GM06990 (cell line): Measurements from ENCODE around the gene JMY.

Experiments
- DNase-seq: peaks from one replicate; pipeline ENCODE4 v3.0.0-alpha.2; 2011; ENCODE audit not compliant: insufficient read length; ENCODE audit errors: extremely low read depth
- H3K27me3 ChIP-seq: replicated peaks from 2 replicates; pipeline ENCODE4 v1.6.0; 2011; ENCODE audit warnings: low read length; ENCODE audit not compliant: control insufficient read depth, insufficient read depth
- H3K36me3 ChIP-seq: 2 replicates; pipeline ENCODE4 v1.5.1; 2011; ENCODE audit warnings: low read length; ENCODE audit not compliant: control insufficient read depth, insufficient read depth
- H3K4me3 ChIP-seq: replicated peaks from 2 replicates; pipeline ENCODE4 v1.5.1; 2011; ENCODE audit warnings: low read depth, mild to moderate bottlenecking, control low read depth, low read length
- CTCF ChIP-seq: IDR thresholded peaks from 2 replicates; pipeline ENCODE4 v1.5.1; 2011; ENCODE audit warnings: low read length, control low read depth, mild to moderate bottlenecking, inconsistent platforms; ENCODE audit not compliant: insufficient read depth, poor library complexity, severe bottlenecking

Gene JMY

GRCh38 chr5:79263290-79263689 lies 27.4 kb downstream of the JMY start:
- no peak for TF ChIP-seq CTCF
- Histone ChIP-seq H3K27me3 (no peaks in the 10 kb centered on the region), H3K36me3 (no peaks in the 10 kb centered on the region; the same call in 1 of the 2 replicates), H3K4me3 (no peak overlapping the region)
- DNase-seq = no peak

- TF ChIP-seq CTCF = no peak
- DNase-seq = no peak
- Histone ChIP-seq H3K36me3 (no peaks in the 10 kb centered on the region; the same call in 1 of the 2 replicates), H3K27me3 (no peaks in the 10 kb centered on the region), H3K4me3 (no peak overlapping the region)
These were observed 31.2 kb downstream of the JMY start for GRCh38 chr5:79267180-79267579.

- no peaks in the 10 kb centered on the region for H3K27me3 ChIP-seq
- no peaks in the 10 kb centered on the region; the same call in 1 of the 2 replicates for H3K36me3 ChIP-seq
- no peak for DNase-seq
- TF ChIP-seq CTCF = no peak
- no peak overlapping the region for H3K4me3 ChIP-seq
These were observed 33.8 kb downstream of the JMY start for GRCh38 chr5:79269733-79270166.

GRCh38 chr5:79273341-79273740 lies 37.4 kb downstream of the JMY start:
- DNase-seq = no peak
- no peak overlapping the region for H3K4me3 ChIP-seq
- TF ChIP-seq CTCF = no peak

GRCh38 chr5:79284846-79285245 lies 48.9 kb downstream of the JMY start:
- H3K4me3 ChIP-seq = no peak overlapping the region
- TF ChIP-seq CTCF = no peak
- peaks cover under 1% of the 10 kb centered on the region; the same call in 1 of the 2 replicates for H3K36me3 ChIP-seq
- no peak for DNase-seq
- no peaks in the 10 kb centered on the region for H3K27me3 ChIP-seq

More at GRCh38 chr5:79273341-79273740, 37.4 kb downstream of the JMY start:
- no peaks in the 10 kb centered on the region; the same call in 1 of the 2 replicates for H3K36me3 ChIP-seq
- no peaks in the 10 kb centered on the region for H3K27me3 ChIP-seq

GRCh38 chr5:79285285-79285684 lies 49.4 kb downstream of the JMY start:
- no peak for DNase-seq
- no peak overlapping the region for H3K4me3 ChIP-seq
- TF ChIP-seq CTCF = no peak
- no peaks in the 10 kb centered on the region for H3K36me3 ChIP-seq
- no peaks in the 10 kb centered on the region for H3K27me3 ChIP-seq
